WTC11 (cell line): ENCODE results near the gene RAPGEF1. TPM values are rescaled to one million over a fixed set of nuclear protein-coding genes. Genes with fewer than 3 reads are reported as not detected.

Experiments
- ATAC-seq: fragments of 200-7000 bp; cut with Tn5 transposase; 2 replicates; pipeline ENCODE4 v1.10.0; 2021; ENCODE audit warnings: mild to moderate bottlenecking, moderate library complexity
- CTCF ChIA-PET: fragments of 300-600 bp; sonication (Branson Sonifier 250); formaldehyde crosslinking; loops from one replicate; lab custom pipeline; 2021; ENCODE audit warnings: antibody characterized with exemption; lab: Charles Lee
- POLR2A ChIA-PET: fragments of 350-600 bp; sonication (Branson Sonifier 250); formaldehyde crosslinking; loops from one replicate; lab custom pipeline; 2021; ENCODE audit warnings: antibody characterized with exemption; lab: Charles Lee
- DNase-seq: peaks from one replicate; pipeline ENCODE4 v3.0.0; 2021; ENCODE audit warnings: low spot score
- H3K27ac Mint-ChIP-seq: 2 replicates; pipeline ENCODE4 v1.8.0; 2021; ENCODE audit warnings: mixed read lengths
- H3K27me3 Mint-ChIP-seq: 2 replicates; pipeline ENCODE4 v1.8.0; 2021; ENCODE audit warnings: low read depth, mild to moderate bottlenecking, moderate library complexity, mixed read lengths
- H3K36me3 Mint-ChIP-seq: 2 replicates; pipeline ENCODE4 v1.8.0; 2021; ENCODE audit warnings: mixed read lengths
- H3K4me1 Mint-ChIP-seq: 2 replicates; pipeline ENCODE4 v1.8.0; 2022; ENCODE audit warnings: mixed read lengths
- H3K4me3 Mint-ChIP-seq: 2 replicates; pipeline ENCODE4 v1.8.0; 2021; ENCODE audit warnings: mild to moderate bottlenecking, moderate library complexity, mixed read lengths
- H3K9me3 Mint-ChIP-seq: 2 replicates; pipeline ENCODE4 v1.8.0; 2021; ENCODE audit warnings: mixed read lengths
- ATF3 ChIP-seq: sonication (generic); formaldehyde crosslinking; conservative IDR thresholded peaks from 2 replicates; pipeline ENCODE4 v1.8.1; 2022; ENCODE audit warnings: mild to moderate bottlenecking, missing genetic modification reagents
- ELF4 ChIP-seq: sonication (generic); formaldehyde crosslinking; IDR thresholded peaks from 2 replicates; pipeline ENCODE4 v1.8.1; 2022; ENCODE audit warnings: low read depth, mild to moderate bottlenecking, moderate library complexity, missing genetic modification reagents
- HMGA2 ChIP-seq: fragments of 250-450 bp; sonication (Bioruptor Pico); IDR thresholded peaks from 2 replicates; pipeline ENCODE4 v1.4.0; 2021; ENCODE audit warnings: mild to moderate bottlenecking, moderate library complexity
- JUN ChIP-seq: sonication (generic); formaldehyde crosslinking; IDR thresholded peaks from 2 replicates; pipeline ENCODE4 v1.8.0; 2023; ENCODE audit warnings: mild to moderate bottlenecking, missing genetic modification reagents
- NR1H2 ChIP-seq: sonication (generic); formaldehyde crosslinking; IDR thresholded peaks from 2 replicates; pipeline ENCODE4 v1.9.0; 2021; ENCODE audit warnings: mild to moderate bottlenecking, moderate library complexity, missing genetic modification reagents
- PRRX2 ChIP-seq: fragments of 250-450 bp; sonication (Bioruptor Pico); IDR thresholded peaks from 2 replicates; pipeline ENCODE4 v1.8.0; 2021; ENCODE audit warnings: mild to moderate bottlenecking
- SMAD4 ChIP-seq: sonication (generic); formaldehyde crosslinking; IDR thresholded peaks from 2 replicates; pipeline ENCODE4 v1.8.0; 2022; ENCODE audit warnings: mild to moderate bottlenecking, missing genetic modification reagents
- SP1 ChIP-seq: sonication (generic); formaldehyde crosslinking; conservative IDR thresholded peaks from 2 replicates; pipeline ENCODE4 v1.8.1; 2022; ENCODE audit warnings: missing genetic modification reagents
- USF2 ChIP-seq: sonication (generic); formaldehyde crosslinking; IDR thresholded peaks from 2 replicates; pipeline ENCODE4 v1.8.1; 2023; ENCODE audit warnings: mild to moderate bottlenecking, missing genetic modification reagents, moderate library complexity
- ZNF219 ChIP-seq: sonication (generic); formaldehyde crosslinking; IDR thresholded peaks from 2 replicates; pipeline ENCODE4 v1.8.0; 2023; ENCODE audit warnings: missing genetic modification reagents, mild to moderate bottlenecking, borderline replicate concordance
- ZNF232 ChIP-seq: sonication (generic); formaldehyde crosslinking; IDR thresholded peaks from 2 replicates; pipeline ENCODE4 v1.8.0; 2022; ENCODE audit warnings: mild to moderate bottlenecking, missing genetic modification reagents
- ZNF396 ChIP-seq: fragments of 250-450 bp; sonication (Bioruptor Pico); IDR thresholded peaks from 2 replicates; pipeline ENCODE4 v1.8.0; 2021; ENCODE audit warnings: mild to moderate bottlenecking, moderate library complexity, borderline replicate concordance
- ZNF512 ChIP-seq: sonication (generic); formaldehyde crosslinking; IDR thresholded peaks from 2 replicates; pipeline ENCODE4 v1.8.1; 2022; ENCODE audit warnings: missing genetic modification reagents, borderline replicate concordance
- total RNA-seq: library from RNA; stranded (reverse); gene quantifications from 3 replicates; pipeline ENCODE4 v1.2.3, GENCODE V29; 2021
- TF ChIP-seq, protein P1 (sequence below): sonication (generic); formaldehyde crosslinking; IDR thresholded peaks from 2 replicates; pipeline ENCODE4 v1.8.1; 2023; ENCODE audit warnings: mild to moderate bottlenecking, missing genetic modification reagents
- TF ChIP-seq, protein P2 (sequence below): sonication (generic); formaldehyde crosslinking; IDR thresholded peaks from 2 replicates; pipeline ENCODE4 v1.8.0; 2023; ENCODE audit warnings: missing genetic modification reagents, mild to moderate bottlenecking, borderline replicate concordance
- TF ChIP-seq, protein P3 (sequence below): fragments of 250-450 bp; sonication (Bioruptor Pico); IDR thresholded peaks from 2 replicates; pipeline ENCODE4 v1.9.0; 2021; ENCODE audit warnings: moderate library complexity, mild to moderate bottlenecking, inconsistent platforms, borderline replicate concordance
- TF ChIP-seq, protein P4 (sequence below): sonication (generic); formaldehyde crosslinking; conservative IDR thresholded peaks from 2 replicates; pipeline ENCODE4 v1.8.1; 2023; ENCODE audit warnings: mild to moderate bottlenecking, low read depth, missing genetic modification reagents, moderate library complexity

The RAPGEF1 gene
- total RNA-seq, 1 experiment from 2014 or later: 66.2 TPM

DNA sequence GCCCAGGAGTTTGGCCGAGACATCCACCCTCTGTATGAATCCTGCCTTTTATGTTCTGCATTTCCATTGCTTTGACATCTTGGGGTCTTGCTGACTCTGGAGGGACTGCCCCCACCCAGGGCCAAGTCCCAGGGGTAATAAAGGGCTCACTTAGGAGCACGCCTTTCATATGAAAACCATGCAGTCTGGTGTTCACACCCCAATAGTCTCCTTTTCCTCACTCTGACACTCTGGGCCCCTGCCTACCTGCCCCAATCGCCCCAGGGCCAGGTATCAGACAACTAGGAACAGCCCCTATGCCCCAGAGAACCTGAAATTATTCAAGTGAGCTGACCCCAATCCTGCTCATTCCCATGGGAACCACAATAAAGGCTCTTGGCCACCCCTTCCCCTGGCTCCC is 33.1 kb upstream of the RAPGEF1 start:
- Mint-ChIP-seq H3K9me3 (no peaks in the 10 kb centered on the region), H3K4me3 (no peak overlapping the region), H3K4me1 (no peaks in the 10 kb centered on the region), H3K27me3 (no peaks in the 10 kb centered on the region), H3K27ac (no peak overlapping the region), H3K36me3 (no peaks in the 10 kb centered on the region)
- TF ChIP-seq, protein P1, sequence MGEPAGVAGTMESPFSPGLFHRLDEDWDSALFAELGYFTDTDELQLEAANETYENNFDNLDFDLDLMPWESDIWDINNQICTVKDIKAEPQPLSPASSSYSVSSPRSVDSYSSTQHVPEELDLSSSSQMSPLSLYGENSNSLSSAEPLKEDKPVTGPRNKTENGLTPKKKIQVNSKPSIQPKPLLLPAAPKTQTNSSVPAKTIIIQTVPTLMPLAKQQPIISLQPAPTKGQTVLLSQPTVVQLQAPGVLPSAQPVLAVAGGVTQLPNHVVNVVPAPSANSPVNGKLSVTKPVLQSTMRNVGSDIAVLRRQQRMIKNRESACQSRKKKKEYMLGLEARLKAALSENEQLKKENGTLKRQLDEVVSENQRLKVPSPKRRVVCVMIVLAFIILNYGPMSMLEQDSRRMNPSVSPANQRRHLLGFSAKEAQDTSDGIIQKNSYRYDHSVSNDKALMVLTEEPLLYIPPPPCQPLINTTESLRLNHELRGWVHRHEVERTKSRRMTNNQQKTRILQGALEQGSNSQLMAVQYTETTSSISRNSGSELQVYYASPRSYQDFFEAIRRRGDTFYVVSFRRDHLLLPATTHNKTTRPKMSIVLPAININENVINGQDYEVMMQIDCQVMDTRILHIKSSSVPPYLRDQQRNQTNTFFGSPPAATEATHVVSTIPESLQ: no peak
- CTCF ChIA-PET: no interaction called here
- POLR2A ChIA-PET: no interaction called here
- ATAC-seq (no peak), DNase-seq (no peak)

DNA sequence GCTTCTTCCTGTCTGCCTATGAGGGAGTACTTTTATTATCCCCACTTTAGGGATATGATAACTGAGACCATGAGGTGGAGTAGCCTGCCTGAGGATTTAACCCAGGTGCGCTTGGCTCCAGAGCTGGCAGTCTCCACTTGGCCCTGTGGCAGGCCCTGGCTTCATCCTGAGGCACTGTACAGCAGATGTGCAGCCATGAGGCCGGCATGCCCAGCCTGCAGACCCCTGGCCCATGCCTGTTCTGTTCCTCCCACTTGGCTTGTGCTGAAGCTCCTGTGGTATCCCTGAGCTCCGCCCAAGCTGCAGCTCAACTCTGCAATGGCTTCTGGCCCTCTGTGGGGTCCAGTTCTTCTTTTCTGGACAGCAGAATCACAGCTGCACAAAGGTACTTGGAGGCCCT is 31.8 kb upstream of the RAPGEF1 start:
- Mint-ChIP-seq H3K36me3 (no peaks in the 10 kb centered on the region), H3K9me3 (no peaks in the 10 kb centered on the region), H3K4me1 (no peaks in the 10 kb centered on the region), H3K4me3 (no peak overlapping the region), H3K27ac (no peak overlapping the region), H3K27me3 (no peaks in the 10 kb centered on the region)
- ChIA-PET POLR2A (no interaction called here), CTCF (interaction anchor here (0.6 kb wide), 1 partner anchor 16 kb away, joined by 4 read pairs; no protein-coding TSS in a partner anchor)
- ATAC-seq: no peak
- no peak for DNase-seq
- TF ChIP-seq, protein P2, sequence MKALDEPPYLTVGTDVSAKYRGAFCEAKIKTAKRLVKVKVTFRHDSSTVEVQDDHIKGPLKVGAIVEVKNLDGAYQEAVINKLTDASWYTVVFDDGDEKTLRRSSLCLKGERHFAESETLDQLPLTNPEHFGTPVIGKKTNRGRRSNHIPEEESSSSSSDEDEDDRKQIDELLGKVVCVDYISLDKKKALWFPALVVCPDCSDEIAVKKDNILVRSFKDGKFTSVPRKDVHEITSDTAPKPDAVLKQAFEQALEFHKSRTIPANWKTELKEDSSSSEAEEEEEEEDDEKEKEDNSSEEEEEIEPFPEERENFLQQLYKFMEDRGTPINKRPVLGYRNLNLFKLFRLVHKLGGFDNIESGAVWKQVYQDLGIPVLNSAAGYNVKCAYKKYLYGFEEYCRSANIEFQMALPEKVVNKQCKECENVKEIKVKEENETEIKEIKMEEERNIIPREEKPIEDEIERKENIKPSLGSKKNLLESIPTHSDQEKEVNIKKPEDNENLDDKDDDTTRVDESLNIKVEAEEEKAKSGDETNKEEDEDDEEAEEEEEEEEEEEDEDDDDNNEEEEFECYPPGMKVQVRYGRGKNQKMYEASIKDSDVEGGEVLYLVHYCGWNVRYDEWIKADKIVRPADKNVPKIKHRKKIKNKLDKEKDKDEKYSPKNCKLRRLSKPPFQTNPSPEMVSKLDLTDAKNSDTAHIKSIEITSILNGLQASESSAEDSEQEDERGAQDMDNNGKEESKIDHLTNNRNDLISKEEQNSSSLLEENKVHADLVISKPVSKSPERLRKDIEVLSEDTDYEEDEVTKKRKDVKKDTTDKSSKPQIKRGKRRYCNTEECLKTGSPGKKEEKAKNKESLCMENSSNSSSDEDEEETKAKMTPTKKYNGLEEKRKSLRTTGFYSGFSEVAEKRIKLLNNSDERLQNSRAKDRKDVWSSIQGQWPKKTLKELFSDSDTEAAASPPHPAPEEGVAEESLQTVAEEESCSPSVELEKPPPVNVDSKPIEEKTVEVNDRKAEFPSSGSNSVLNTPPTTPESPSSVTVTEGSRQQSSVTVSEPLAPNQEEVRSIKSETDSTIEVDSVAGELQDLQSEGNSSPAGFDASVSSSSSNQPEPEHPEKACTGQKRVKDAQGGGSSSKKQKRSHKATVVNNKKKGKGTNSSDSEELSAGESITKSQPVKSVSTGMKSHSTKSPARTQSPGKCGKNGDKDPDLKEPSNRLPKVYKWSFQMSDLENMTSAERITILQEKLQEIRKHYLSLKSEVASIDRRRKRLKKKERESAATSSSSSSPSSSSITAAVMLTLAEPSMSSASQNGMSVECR (CRISPR knock-in tag): no peak
- TF ChIP-seq ZNF232 (no peak), PRRX2 (CRISPR knock-in tag) (no peak), HMGA2 (no peak), NR1H2 (CRISPR knock-in tag) (no peak), ATF3 (no peak), JUN (CRISPR knock-in tag) (no peak)

DNA sequence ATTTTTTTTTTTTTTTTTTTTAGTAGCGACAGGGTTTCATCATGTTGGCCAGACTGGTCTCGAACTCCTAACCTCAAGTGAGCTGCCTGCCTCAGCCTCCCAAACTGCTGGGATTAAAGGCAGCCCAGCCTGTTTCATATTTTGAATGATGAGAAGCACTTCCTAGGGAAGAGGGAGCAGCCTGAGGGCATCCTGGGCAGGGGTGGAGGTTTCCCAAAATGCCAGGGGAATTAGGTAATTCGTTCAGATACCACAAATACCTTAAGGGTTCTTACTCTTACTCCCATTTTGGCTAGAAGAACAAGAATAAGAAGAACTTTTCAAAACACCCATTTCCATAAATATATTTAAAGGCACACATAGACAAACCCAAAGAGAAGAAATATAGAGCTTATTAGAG is 29.5 kb upstream of the RAPGEF1 start:
- ChIA-PET POLR2A (no interaction called here), CTCF (interaction anchor here (1.8 kb wide), 1 partner anchor 467 kb away, joined by 5 read pairs; no protein-coding TSS in a partner anchor)
- H3K4me3 Mint-ChIP-seq: no peak overlapping the region
- H3K36me3 Mint-ChIP-seq: no peaks in the 10 kb centered on the region
- H3K9me3 Mint-ChIP-seq: no peaks in the 10 kb centered on the region
- H3K4me1 Mint-ChIP-seq: no peaks in the 10 kb centered on the region
- H3K27ac Mint-ChIP-seq: no peak overlapping the region
- DNase-seq (no peak), ATAC-seq (no peak)
- H3K27me3 Mint-ChIP-seq: no peaks in the 10 kb centered on the region
- TF ChIP-seq, protein P3, sequence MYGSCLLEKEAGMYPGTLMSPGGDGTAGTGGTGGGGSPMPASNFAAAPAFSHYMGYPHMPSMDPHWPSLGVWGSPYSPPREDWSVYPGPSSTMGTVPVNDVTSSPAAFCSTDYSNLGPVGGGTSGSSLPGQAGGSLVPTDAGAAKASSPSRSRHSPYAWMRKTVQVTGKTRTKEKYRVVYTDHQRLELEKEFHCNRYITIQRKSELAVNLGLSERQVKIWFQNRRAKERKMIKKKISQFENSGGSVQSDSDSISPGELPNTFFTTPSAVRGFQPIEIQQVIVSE (CRISPR knock-in tag): no peak
- TF ChIP-seq ZNF396 (CRISPR knock-in tag): no peak
- TF ChIP-seq HMGA2: no peak
- TF ChIP-seq ELF4 (CRISPR knock-in tag): no peak
- no peak for TF ChIP-seq SP1 (CRISPR knock-in tag)
- no peak for TF ChIP-seq ZNF219
- TF ChIP-seq ZNF512 (CRISPR knock-in tag): no peak
- no peak for TF ChIP-seq USF2 (CRISPR knock-in tag)
- no peak for TF ChIP-seq SMAD4 (CRISPR knock-in tag)
- TF ChIP-seq, protein P4, sequence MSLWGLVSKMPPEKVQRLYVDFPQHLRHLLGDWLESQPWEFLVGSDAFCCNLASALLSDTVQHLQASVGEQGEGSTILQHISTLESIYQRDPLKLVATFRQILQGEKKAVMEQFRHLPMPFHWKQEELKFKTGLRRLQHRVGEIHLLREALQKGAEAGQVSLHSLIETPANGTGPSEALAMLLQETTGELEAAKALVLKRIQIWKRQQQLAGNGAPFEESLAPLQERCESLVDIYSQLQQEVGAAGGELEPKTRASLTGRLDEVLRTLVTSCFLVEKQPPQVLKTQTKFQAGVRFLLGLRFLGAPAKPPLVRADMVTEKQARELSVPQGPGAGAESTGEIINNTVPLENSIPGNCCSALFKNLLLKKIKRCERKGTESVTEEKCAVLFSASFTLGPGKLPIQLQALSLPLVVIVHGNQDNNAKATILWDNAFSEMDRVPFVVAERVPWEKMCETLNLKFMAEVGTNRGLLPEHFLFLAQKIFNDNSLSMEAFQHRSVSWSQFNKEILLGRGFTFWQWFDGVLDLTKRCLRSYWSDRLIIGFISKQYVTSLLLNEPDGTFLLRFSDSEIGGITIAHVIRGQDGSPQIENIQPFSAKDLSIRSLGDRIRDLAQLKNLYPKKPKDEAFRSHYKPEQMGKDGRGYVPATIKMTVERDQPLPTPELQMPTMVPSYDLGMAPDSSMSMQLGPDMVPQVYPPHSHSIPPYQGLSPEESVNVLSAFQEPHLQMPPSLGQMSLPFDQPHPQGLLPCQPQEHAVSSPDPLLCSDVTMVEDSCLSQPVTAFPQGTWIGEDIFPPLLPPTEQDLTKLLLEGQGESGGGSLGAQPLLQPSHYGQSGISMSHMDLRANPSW: no peak
